ENCODE results near the gene IFIH1. TPM values are rescaled to one million over a fixed set of nuclear protein-coding genes. Genes with fewer than 3 reads are reported as not detected.

The IFIH1 gene
- total and polyA plus RNA-seq, 2 donors (not counting 1 experiment from before 2014, with no cell fraction given), result 29.5 to 54.8 TPM

DNA sequence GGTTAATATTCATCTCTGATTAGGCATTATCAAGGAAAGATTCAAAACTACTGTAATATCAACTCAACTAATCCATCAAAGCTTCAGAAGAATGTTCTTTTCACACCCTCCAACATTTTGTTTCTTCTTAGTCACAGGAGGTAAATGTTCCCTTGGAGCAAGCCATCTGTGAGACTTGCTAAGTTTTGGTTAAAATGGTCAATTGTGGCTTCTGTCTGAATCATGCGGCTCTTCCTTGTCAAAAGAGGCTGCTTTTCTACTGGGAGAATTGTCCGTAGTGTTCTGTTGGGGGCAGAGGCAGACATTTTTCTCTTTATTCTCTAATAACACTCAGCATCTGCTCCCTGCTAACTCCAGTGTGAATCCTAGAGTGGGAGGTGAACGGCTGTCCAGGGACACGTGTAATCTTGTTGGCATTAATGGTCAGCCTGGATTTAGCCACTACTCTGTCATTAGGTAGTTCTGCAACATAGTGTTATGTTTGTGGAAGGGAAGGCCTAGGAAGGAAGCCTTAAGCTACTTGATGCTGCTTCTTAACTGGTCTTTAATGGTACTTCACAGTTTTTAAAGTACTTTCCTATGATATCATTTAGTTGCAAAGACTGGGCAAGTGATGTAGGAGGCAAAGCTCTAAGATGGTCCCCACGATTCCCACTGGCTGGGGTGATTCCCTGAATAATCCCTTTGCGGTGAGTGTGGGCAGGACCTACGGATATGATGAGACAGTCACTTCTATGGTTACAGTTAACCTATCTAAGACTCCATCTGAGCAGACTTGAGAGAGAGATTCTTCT is 52.6 kb downstream of the IFIH1 start:
- H3K27me3 ChIP-seq (replicated peaks in 1 of 4; ENCODE audit: control extremely low read depth in 1 of 4, control insufficient read depth in 3 of 4, insufficient read depth in 4 of 4, low read length in 3 of 4), result no peaks in the 10 kb centered on the region
- POLR2A ChIA-PET, result no interaction called here
- H3K36me3 ChIP-seq (replicated peaks in 1 of 2; ENCODE audit: control extremely low read depth in 1 of 2, control insufficient read depth in 1 of 2, extremely low read depth in 1 of 2, insufficient read depth in 2 of 2, low read length in 1 of 2), result peaks cover 5 to 41% of the 10 kb centered on the region in 2 experiments
- no peak for DNase-seq
- TF ChIP-seq, protein P1, sequence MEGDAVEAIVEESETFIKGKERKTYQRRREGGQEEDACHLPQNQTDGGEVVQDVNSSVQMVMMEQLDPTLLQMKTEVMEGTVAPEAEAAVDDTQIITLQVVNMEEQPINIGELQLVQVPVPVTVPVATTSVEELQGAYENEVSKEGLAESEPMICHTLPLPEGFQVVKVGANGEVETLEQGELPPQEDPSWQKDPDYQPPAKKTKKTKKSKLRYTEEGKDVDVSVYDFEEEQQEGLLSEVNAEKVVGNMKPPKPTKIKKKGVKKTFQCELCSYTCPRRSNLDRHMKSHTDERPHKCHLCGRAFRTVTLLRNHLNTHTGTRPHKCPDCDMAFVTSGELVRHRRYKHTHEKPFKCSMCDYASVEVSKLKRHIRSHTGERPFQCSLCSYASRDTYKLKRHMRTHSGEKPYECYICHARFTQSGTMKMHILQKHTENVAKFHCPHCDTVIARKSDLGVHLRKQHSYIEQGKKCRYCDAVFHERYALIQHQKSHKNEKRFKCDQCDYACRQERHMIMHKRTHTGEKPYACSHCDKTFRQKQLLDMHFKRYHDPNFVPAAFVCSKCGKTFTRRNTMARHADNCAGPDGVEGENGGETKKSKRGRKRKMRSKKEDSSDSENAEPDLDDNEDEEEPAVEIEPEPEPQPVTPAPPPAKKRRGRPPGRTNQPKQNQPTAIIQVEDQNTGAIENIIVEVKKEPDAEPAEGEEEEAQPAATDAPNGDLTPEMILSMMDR (IDR thresholded peaks at IDR 0.05), result no peak
- TF ChIP-seq EZH2 (IDR thresholded peaks at IDR 0.05; ENCODE audit: borderline replicate concordance, insufficient read depth, low read depth, low read length, poor library complexity, severe bottlenecking), result no peak
- Mint-ChIP-seq H3K4me3 (no peak overlapping the region), H3K4me1 (peaks cover 9% of the 10 kb centered on the region), H3K9me3 (ENCODE audit: insufficient read depth) (no peaks in the 10 kb centered on the region), H3K27ac (no peak overlapping the region), H3K27me3 (no peaks in the 10 kb centered on the region)
- CTCF ChIA-PET, result interaction anchor here (1.2 kb wide), 1 partner anchor 34 kb away, joined by 3 read pairs; no protein-coding TSS in a partner anchor
- no peak overlapping the region for H3K4me2 ChIP-seq (replicated peaks; ENCODE audit: low read depth, low read length, poor library complexity, severe bottlenecking)
- H3K9me3 ChIP-seq (ENCODE audit: control extremely low read depth in 1 of 3, control insufficient read depth in 2 of 3, insufficient read depth in 1 of 3, low read length in 2 of 3), result no peaks in the 10 kb centered on the region
- WGBS (ENCODE audit: insufficient coverage), result 93% methylated on average over 3 of the region's 7 CpGs
- no peak overlapping the region for H3K27ac ChIP-seq (ENCODE audit: low read length in 2 of 2)
- intact Hi-C loops (cut with micrococcal nuclease), result no loop called here
- no peak overlapping the region for H3K9ac ChIP-seq (ENCODE audit: low read length)
- no peak for ATAC-seq (ENCODE audit: low read depth)
- H4K20me1 ChIP-seq (ENCODE audit: control insufficient read depth, insufficient read depth, low read length, poor library complexity, severe bottlenecking), result no peaks in the 10 kb centered on the region
- no peaks in the 10 kb centered on the region for H3K79me2 ChIP-seq (ENCODE audit: control insufficient read depth, insufficient read depth, low read length)
- H2AFZ ChIP-seq (ENCODE audit: insufficient read depth, low read depth, low read length, poor library complexity, severe bottlenecking), result no peak overlapping the region
- H3K4me3 ChIP-seq (ENCODE audit: control extremely low read depth in 1 of 5, extremely low read depth in 1 of 5, insufficient read depth in 1 of 5, low read depth in 2 of 5, low read length in 4 of 5), result no peak overlapping the region
- H3K4me1 ChIP-seq (ENCODE audit: control insufficient read depth in 2 of 2, insufficient read depth in 2 of 2, low read length in 2 of 2), result peaks cover 6 to 8% of the 10 kb centered on the region in 2 donors

Measured in B cell (primary cell).